HCT116 (cell line): Measurements from ENCODE around the gene DOCK7. TPM values are rescaled to one million over a fixed set of nuclear protein-coding genes. Genes with fewer than 3 reads are reported as not detected.

Experiments
- ATAC-seq: fragments of 200-7000 bp; cut with Tn5 transposase; 2 replicates; pipeline ENCODE4 v1.9.1; 2020; ENCODE audit warnings: mild to moderate bottlenecking, moderate library complexity
- BruUV-seq: library from RNA; stranded (reverse); fragments of 400-500 nt; replicated peaks from 2 replicates; lab custom pipeline; 2021; lab: Mats Ljungman, UMichigan
- CTCF ChIA-PET: fragments of 300-600 bp; sonication (Branson Sonifier 250); formaldehyde crosslinking; loops from one replicate; lab custom pipeline; 2021; ENCODE audit warnings: antibody characterized with exemption; lab: Charles Lee
- POLR2A ChIA-PET: fragments of 300-600, 350-600 bp; sonication (Branson Sonifier 250); formaldehyde crosslinking; loops from one replicate; lab custom pipeline; 2021; ENCODE audit warnings: antibody characterized with exemption; lab: Charles Lee
- RAD21 ChIA-PET, 2 experiments: fragments of 300-600 bp; sonication (Branson Sonifier 250); formaldehyde crosslinking; loops; one replicate each; lab custom pipeline; 2023; ENCODE audit warnings: low total read pairs in 2 of 2; ENCODE audit not compliant: uncharacterized antibody in 2 of 2, unreplicated experiment in 2 of 2, low non-redundant PET in 1 of 2; lab: Charles Lee
- DNase-seq: peaks from one replicate; pipeline ENCODE4 v3.0.0-alpha.2; 2010; ENCODE audit warnings: low read depth, low spot score
- H2AFZ ChIP-seq: fragments of 200-600 bp; shearing (Covaris generic), sonication (generic); 2 replicates; pipeline ENCODE4 v1.6.1; 2017; ENCODE audit warnings: low read depth, mixed run types, mixed read lengths, antibody characterized with exemption, low read length; ENCODE audit not compliant: poor library complexity, severe bottlenecking
- H3K27ac ChIP-seq: 2 replicates; pipeline ENCODE4 v1.5.1; 2012; ENCODE audit warnings: low read depth, low read length
- H3K27me3 ChIP-seq: fragments of 200-600 bp; sonication (generic); 2 replicates; pipeline ENCODE4 v1.6.1; 2016; ENCODE audit warnings: mixed run types, low read length, mixed read lengths; ENCODE audit not compliant: insufficient read depth
- H3K36me3 ChIP-seq, 2 experiments: fragments of 200-500 bp in 1 of 2; fragments of 200-600 bp in 1 of 2; sonication (Bioruptor generic) in 1 of 2; sonication (generic) in 1 of 2; 2 replicates each; pipeline versions ENCODE4 v1.5.1 to v1.6.1; 2014 to 2016; ENCODE audit warnings: low read length in 2 of 2, inconsistent platforms in 1 of 2, mixed read lengths in 1 of 2, mixed run types in 1 of 2; ENCODE audit not compliant: insufficient read depth in 2 of 2, control insufficient read depth in 1 of 2
- H3K4me1 ChIP-seq, 2 experiments: fragments of 200-600 bp in 1 of 2; sonication (generic) in 1 of 2; 2 replicates each; pipeline versions ENCODE4 v1.5.1 to v1.6.1; 2012 to 2017; ENCODE audit warnings: low read length in 2 of 2, inconsistent platforms in 1 of 2, mild to moderate bottlenecking in 1 of 2, mixed read lengths in 1 of 2, mixed run types in 1 of 2, moderate library complexity in 1 of 2; ENCODE audit not compliant: insufficient read depth in 2 of 2, control insufficient read depth in 1 of 2
- H3K4me2 ChIP-seq: fragments of 200-600 bp; sonication (generic); 2 replicates; pipeline ENCODE4 v1.6.1; 2017; ENCODE audit warnings: mixed run types, low read length, mixed read lengths
- H3K4me3 ChIP-seq, 2 experiments: fragments of 200-600 bp in 1 of 2; sonication (generic) in 1 of 2; replicated peaks in 1 of 2; 2 replicates each; pipeline ENCODE4 v1.5.1; 2011 to 2016; ENCODE audit warnings: low read length in 2 of 2, control low read depth in 1 of 2, low read depth in 1 of 2, mild to moderate bottlenecking in 1 of 2, mixed read lengths in 1 of 2, mixed run types in 1 of 2
- H3K79me2 ChIP-seq: fragments of 200-600 bp; sonication (generic); 2 replicates; pipeline ENCODE4 v1.6.1; 2017; ENCODE audit warnings: mild to moderate bottlenecking, mixed run types, low read length, moderate library complexity, mixed read lengths; ENCODE audit not compliant: insufficient read depth
- H3K9ac ChIP-seq: fragments of 200-600 bp; sonication (generic); 2 replicates; pipeline ENCODE4 v1.6.1; 2016; ENCODE audit warnings: low read length, mixed read lengths
- H3K9me2 ChIP-seq: fragments of 200-600 bp; sonication (generic), shearing (Covaris generic); 2 replicates; pipeline ENCODE4 v1.6.1; 2017; ENCODE audit warnings: mixed run types, mild to moderate bottlenecking, moderate library complexity; ENCODE audit not compliant: insufficient read depth
- H3K9me3 ChIP-seq, 2 experiments: fragments of 200-500 bp in 1 of 2; fragments of 200-600 bp in 1 of 2; sonication (Bioruptor generic) in 1 of 2; sonication (generic) in 1 of 2; 2 replicates each; pipeline ENCODE4 v1.6.1; 2014 to 2017; ENCODE audit warnings: low read length in 2 of 2, mixed read lengths in 2 of 2, inconsistent platforms in 1 of 2, low read depth in 1 of 2, mild to moderate bottlenecking in 1 of 2, mixed run types in 1 of 2, moderate library complexity in 1 of 2; ENCODE audit not compliant: control insufficient read depth in 1 of 2, insufficient read depth in 1 of 2
- H4K20me1 ChIP-seq: fragments of 200-600 bp; sonication (generic), shearing (Covaris generic); 2 replicates; pipeline ENCODE4 v1.6.1; 2017; ENCODE audit warnings: mixed run types, mild to moderate bottlenecking, moderate library complexity; ENCODE audit not compliant: insufficient read depth
- CBX3 ChIP-seq: IDR thresholded peaks from 2 replicates; pipeline ENCODE4 v1.6.1; 2012; ENCODE audit warnings: low read depth
- CEBPB ChIP-seq: IDR thresholded peaks from 2 replicates; pipeline ENCODE4 v1.6.1; 2012; ENCODE audit warnings: low read depth
- EZH2phosphoT487 ChIP-seq: fragments of 200-600 bp; IDR thresholded peaks from 2 replicates; pipeline ENCODE4 v1.6.1; 2018; ENCODE audit warnings: antibody characterized with exemption, borderline replicate concordance
- POLR2A ChIP-seq: IDR thresholded peaks from 2 replicates; pipeline ENCODE4 v1.7.0; 2011; ENCODE audit warnings: borderline replicate concordance; ENCODE audit not compliant: insufficient read depth, insufficient read length; ENCODE audit errors: extremely low read depth
- SP1 ChIP-seq: IDR thresholded peaks from 2 replicates; pipeline ENCODE4 v1.6.1; 2012; ENCODE audit warnings: low read depth
- YY1 ChIP-seq: IDR thresholded peaks from 2 replicates; pipeline ENCODE4 v1.6.1; 2011; ENCODE audit warnings: low read length, low read depth, moderate library complexity, mild to moderate bottlenecking; ENCODE audit not compliant: insufficient replicate concordance; ENCODE audit errors: extremely low read depth
- ZNF274 ChIP-seq: fragments of 200-500 bp; sonication (Bioruptor generic); IDR thresholded peaks from 2 replicates; pipeline ENCODE4 v1.6.1; 2014; ENCODE audit warnings: mild to moderate bottlenecking, low read depth, low read length, inconsistent platforms
- intact Hi-C: fragments of 100-400 bp; cut with micrococcal nuclease; formaldehyde crosslinking; loops from 2 replicates; pipeline ENCODE4 v1.10.0; 2022
- total RNA-seq: library from RNA; stranded (reverse); gene quantifications from one replicate; pipeline ENCODE4 v1.2.1, GENCODE V29; 2021; ENCODE audit not compliant: unreplicated experiment
- TF ChIP-seq, protein P1 (sequence below): IDR thresholded peaks from 2 replicates; pipeline ENCODE4 v1.6.1; 2012
- TF ChIP-seq, protein P2 (sequence below): IDR thresholded peaks from 2 replicates; pipeline ENCODE4 v1.6.1; 2012
- TF ChIP-seq, protein P3 (sequence below), 3 experiments: fragments of 200-600 bp in 1 of 3; sonication (generic) in 1 of 3; IDR thresholded peaks in 2 of 3; conservative IDR thresholded peaks in 1 of 3; 2 replicates each; pipeline ENCODE4 v1.5.1; 2012 to 2017; ENCODE audit warnings: low read depth in 2 of 3, low read length in 2 of 3, antibody characterized with exemption in 1 of 3, borderline replicate concordance in 1 of 3, control low read depth in 1 of 3, mild to moderate bottlenecking in 1 of 3, mixed read lengths in 1 of 3, mixed run types in 1 of 3, moderate library complexity in 1 of 3; ENCODE audit not compliant: insufficient read depth in 1 of 3

DOCK7 gene
- total RNA-seq, 1 experiment from 2014 or later: 49.0 TPM

DNA sequence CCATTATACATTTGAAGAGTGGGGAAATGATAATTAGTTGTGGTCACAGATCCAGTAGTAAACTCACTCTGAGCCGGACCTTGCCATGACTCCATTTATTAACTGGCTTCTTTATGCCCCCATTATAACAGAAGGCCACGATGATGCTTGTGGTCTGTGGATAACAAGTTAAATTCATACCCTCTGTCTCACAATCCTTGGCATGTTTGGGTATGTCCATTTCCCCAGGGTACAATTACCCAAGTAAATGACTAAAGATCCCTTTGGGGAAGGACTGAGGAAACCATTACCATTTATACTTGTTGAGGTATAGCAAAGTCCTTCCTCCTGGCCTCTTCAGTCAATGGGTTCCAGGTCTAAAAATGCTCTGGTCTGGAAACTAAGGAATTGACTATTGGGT lies 258.6 kb downstream of the DOCK7 start:
- Histone ChIP-seq H3K4me3 (no peak overlapping the region), H3K4me2 (no peak overlapping the region), H3K9me2 (no peaks in the 10 kb centered on the region), H3K27ac (no peak overlapping the region), H3K9ac (no peak overlapping the region), H3K79me2 (no peaks in the 10 kb centered on the region), H2AFZ (no peak overlapping the region)
- BruUV-seq: no TSS peak
- CTCF ChIA-PET: no interaction called here
- ATAC-seq: no peak
- RAD21 ChIA-PET: no interaction called here
- no peak for DNase-seq
- TF ChIP-seq SP1 (no peak), CEBPB (no peak), CBX3 (no peak), ZNF274 (no peak), POLR2A (no peak), YY1 (no peak), EZH2phosphoT487 (no peak)
- TF ChIP-seq, protein P1, sequence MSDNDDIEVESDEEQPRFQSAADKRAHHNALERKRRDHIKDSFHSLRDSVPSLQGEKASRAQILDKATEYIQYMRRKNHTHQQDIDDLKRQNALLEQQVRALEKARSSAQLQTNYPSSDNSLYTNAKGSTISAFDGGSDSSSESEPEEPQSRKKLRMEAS: no peak
- TF ChIP-seq, protein P2, sequence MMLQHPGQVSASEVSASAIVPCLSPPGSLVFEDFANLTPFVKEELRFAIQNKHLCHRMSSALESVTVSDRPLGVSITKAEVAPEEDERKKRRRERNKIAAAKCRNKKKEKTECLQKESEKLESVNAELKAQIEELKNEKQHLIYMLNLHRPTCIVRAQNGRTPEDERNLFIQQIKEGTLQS: no peak
- TF ChIP-seq, protein P3, sequence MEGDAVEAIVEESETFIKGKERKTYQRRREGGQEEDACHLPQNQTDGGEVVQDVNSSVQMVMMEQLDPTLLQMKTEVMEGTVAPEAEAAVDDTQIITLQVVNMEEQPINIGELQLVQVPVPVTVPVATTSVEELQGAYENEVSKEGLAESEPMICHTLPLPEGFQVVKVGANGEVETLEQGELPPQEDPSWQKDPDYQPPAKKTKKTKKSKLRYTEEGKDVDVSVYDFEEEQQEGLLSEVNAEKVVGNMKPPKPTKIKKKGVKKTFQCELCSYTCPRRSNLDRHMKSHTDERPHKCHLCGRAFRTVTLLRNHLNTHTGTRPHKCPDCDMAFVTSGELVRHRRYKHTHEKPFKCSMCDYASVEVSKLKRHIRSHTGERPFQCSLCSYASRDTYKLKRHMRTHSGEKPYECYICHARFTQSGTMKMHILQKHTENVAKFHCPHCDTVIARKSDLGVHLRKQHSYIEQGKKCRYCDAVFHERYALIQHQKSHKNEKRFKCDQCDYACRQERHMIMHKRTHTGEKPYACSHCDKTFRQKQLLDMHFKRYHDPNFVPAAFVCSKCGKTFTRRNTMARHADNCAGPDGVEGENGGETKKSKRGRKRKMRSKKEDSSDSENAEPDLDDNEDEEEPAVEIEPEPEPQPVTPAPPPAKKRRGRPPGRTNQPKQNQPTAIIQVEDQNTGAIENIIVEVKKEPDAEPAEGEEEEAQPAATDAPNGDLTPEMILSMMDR (IDR thresholded peaks at IDR 0.05 in 2 of 3, conservative IDR thresholded peaks at IDR 0.05 in 1 of 3; ENCODE audit: borderline replicate concordance in 1 of 3, insufficient read depth in 1 of 3, low read depth in 2 of 3, low read length in 2 of 3): no peak
- TF ChIP-seq, all 23 proteins: peak for 0
- Histone ChIP-seq H3K4me1 (peaks cover 0 to 4% of the 10 kb centered on the region in 2 experiments; a peak in 3 of 4 replicates), H3K27me3 (no peaks in the 10 kb centered on the region), H3K9me3 (no peaks in the 10 kb centered on the region), H4K20me1 (no peaks in the 10 kb centered on the region), H3K36me3 (no peaks in the 10 kb centered on the region)
- intact Hi-C loops: no loop called here
- POLR2A ChIA-PET: no interaction called here
